22Rv1 (cell line): ENCODE results near the gene LRRC8B.

Source experiments
- H3K27ac ChIP-seq: fragments of 450-650 bp; 2 replicates; pipeline ENCODE4 v1.5.1; 2017
- ZFX ChIP-seq: fragments of 450-650 bp; IDR thresholded peaks from 2 replicates; pipeline ENCODE4 v1.6.1; 2017; ENCODE audit warnings: antibody characterized with exemption, borderline replicate concordance
- TF ChIP-seq, protein P1 (sequence below): fragments of 450-650 bp; IDR thresholded peaks from 2 replicates; pipeline ENCODE4 v1.5.1; 2017; ENCODE audit warnings: mild to moderate bottlenecking

Gene LRRC8B

DNA sequence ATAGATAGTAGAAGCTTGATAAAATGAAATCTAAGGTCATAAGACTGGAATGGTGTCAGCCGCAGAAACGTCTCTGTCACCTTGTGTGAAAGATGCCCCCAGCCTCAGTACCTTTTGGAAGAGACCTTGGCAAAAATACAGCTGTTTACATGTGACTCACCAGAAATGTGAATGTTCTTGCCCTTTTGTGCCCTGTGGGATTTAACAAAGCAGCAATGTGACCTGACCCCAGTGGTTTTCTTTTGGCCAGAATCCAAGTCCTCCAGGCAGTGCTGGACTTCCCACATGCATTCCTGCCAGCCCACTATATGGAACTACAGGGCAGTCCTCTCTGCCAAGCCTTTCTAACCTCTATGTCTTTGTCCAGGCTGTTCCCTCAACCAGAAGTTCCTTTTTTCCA, 81.1 kb downstream of the LRRC8B start:
- no peak for TF ChIP-seq ZFX
- TF ChIP-seq, protein P1, sequence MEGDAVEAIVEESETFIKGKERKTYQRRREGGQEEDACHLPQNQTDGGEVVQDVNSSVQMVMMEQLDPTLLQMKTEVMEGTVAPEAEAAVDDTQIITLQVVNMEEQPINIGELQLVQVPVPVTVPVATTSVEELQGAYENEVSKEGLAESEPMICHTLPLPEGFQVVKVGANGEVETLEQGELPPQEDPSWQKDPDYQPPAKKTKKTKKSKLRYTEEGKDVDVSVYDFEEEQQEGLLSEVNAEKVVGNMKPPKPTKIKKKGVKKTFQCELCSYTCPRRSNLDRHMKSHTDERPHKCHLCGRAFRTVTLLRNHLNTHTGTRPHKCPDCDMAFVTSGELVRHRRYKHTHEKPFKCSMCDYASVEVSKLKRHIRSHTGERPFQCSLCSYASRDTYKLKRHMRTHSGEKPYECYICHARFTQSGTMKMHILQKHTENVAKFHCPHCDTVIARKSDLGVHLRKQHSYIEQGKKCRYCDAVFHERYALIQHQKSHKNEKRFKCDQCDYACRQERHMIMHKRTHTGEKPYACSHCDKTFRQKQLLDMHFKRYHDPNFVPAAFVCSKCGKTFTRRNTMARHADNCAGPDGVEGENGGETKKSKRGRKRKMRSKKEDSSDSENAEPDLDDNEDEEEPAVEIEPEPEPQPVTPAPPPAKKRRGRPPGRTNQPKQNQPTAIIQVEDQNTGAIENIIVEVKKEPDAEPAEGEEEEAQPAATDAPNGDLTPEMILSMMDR: no peak
- no peak overlapping the region for H3K27ac ChIP-seq

DNA sequence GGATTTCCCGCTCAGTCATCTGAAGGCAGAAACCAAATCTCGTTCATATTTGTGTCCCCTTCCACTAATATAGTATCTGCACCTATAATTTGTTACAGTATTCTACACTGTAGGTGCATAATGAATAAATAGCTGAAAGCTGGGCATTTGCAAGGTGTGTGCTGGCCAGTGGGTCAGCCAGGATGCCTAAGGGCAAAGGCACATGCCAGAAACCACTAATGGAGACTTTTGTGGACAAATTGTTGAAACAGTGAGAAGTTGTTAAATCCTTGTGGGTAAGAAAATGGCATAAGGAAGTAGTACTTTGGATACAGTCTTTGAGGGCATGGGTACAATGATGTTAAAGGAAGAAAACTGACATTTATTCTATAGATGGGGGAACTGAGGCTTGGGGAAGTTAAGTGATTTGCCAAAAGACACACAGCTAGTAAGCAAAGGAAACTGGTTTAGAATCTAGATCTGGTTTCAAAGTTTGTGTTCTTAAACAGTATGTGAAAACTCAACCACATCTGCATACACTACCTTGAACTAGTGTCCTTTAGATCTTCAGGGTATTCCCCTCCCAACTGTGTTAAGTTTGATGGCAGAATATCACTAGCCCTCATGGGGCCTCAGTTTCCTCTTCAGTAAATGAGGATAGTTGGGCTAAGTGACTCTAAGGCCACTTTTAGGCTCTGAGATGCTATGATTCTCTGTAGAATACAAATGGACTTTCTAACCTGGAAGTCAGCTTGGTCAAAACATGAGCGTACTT, 81.8 kb downstream of the LRRC8B start:
- TF ChIP-seq, protein P1: no peak
- no peak for TF ChIP-seq ZFX
- no peak overlapping the region for H3K27ac ChIP-seq

DNA sequence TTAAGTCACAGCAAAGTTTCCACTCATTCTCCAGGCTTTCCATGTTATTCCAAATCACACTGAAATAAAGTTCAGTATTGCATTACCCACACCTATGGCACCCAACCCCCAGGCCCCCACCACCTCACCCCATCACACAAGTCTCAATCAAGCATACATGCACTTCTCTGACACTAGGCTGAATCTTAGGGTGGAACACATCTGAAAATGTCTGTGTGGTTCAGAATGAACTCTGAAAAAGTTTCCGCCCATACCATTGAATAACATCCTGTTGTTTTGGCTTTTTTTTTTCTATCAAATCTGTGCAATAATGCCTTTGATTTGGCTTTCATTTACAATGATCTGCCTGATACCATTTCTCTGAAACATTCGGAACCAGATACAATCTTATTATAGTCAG, 82.5 kb downstream of the LRRC8B start:
- TF ChIP-seq, protein P1: no peak
- no peak for TF ChIP-seq ZFX
- H3K27ac ChIP-seq: no peak overlapping the region

DNA sequence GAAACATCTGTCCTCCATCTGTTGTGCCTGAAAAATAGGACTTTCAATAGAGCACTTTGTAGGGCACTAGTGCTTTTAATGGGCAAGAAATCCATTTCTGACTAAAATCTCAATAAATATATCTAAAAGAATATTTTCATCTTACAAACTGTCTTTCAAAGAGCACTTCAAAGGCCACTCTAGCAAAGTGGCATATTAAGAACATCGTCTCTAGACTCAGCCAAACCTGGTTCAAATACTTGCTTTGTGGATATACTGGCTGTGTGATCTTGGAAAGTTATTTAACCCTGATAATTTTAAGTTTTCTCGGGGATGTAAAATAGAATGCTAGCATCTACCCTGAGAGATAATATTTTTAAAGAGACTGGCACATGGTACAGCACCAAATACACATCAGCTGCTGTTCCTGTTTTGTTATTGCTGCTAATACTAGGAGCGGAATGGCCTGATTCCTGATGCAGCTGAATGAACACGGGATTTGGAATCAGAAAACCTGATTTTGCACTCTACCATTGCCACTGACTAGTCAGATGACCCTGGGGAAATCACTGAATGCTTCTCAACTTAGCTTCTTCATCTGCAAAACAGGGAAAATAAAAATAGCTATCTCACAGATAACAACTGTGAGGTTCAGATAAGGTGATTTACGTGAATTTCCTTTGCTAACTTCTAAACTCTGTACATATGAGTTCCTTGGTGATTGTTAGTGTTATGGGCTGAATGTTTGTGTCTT, 83.1 kb downstream of the LRRC8B start:
- no peak for TF ChIP-seq ZFX
- TF ChIP-seq, protein P1: no peak
- no peak overlapping the region for H3K27ac ChIP-seq

DNA sequence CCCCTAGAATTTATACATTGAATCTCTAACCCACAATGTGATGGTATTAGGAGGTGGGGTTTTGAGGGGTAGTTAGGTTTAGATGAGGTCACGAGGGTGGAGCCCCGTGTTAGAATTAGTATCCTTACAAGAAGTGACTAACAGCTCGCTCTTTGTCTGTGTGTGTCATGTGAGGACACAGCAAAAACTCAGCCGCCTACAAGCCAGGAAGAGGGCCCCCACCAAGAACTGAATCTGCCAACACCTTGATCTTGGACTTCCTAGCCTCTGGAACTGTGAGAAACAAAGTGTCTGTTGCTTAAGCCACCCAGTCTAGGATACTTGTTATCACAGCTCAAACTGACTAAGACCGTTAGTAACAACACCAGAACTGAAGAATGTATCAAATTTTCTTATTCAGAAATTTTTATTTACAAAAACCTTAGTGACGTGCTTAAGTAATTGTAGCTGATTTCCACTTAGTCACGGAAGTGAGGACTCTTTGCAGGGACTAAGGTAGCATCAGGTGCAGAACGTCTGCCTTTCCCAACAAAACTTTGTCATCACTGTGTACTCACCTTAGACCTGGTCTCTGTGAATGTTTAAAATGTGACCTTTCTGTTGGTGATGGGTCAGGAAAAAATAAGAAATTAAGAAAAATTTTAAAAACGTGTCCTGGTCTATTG, 83.8 kb downstream of the LRRC8B start:
- TF ChIP-seq, protein P1: no peak
- no peak for TF ChIP-seq ZFX
- no peak overlapping the region for H3K27ac ChIP-seq

DNA sequence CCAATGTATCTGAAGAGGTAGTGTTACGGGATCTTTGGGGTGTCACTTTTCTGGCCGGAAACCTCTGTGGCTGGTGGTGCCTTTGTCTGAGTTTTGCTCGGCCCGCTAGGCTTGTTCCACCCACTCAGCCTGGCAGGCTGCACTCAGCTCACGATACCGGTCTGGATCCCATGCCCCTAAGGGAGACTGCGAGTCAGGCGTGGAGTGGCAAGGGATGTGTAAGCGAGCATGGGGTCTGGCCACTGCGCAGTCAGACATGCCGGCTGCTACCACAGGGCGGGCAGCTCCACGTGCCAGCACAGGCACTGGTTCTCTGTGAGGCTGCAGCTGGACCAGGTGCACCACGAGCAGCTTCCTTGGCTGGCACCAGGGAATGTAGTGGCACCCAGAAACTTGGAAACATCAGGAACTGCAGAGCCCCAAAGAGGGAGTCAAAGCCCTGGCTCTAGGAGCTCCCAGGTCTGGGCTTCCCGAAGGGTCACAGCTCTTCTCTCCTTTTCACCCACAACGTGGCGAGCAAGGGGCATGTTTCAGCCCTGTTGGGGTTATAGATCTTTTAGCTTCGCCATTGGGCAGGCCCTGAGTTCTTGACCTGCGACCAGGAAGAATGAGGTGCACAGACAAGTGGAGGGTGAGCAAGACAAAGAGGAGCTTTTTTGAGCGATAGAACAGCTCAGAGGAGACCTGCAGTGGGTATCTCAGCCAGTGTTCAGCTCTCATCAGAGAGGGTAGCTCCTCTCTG, 84.5 kb downstream of the LRRC8B start:
- no peak overlapping the region for H3K27ac ChIP-seq
- TF ChIP-seq ZFX: no peak
- TF ChIP-seq, protein P1: no peak
